GM10266 (cell line): ENCODE results near the gene DOCK1.

Experiments used
- DNase-seq: peaks from one replicate; pipeline ENCODE4 v3.0.0; 2012; ENCODE audit errors: extremely low spot score
- CTCF ChIP-seq: IDR thresholded peaks from 2 replicates; pipeline ENCODE4 v1.5.1; 2012; ENCODE audit warnings: mild to moderate bottlenecking, low read depth; ENCODE audit not compliant: control insufficient read depth, insufficient read depth; ENCODE audit errors: missing control alignments

Gene DOCK1

DNA sequence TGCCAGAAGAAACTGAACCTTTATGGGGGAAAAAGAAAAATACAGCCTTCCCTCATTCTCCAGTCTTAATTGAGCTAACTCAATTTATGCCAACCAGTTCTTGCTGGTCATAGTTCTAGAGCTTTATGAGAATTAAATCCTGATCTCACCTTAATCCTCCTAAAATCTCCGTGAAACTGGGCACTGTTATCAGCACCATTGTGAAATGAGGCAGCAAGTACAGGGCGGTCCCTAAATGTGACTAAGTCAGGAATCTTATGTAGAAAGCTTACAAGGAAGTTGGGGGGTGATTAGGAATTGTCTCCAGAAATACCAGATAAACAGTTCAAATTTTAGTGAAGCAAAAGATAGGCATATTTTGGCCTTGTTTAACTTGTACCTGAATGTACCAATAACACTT is 301.9 kb downstream of the DOCK1 start:
- DNase-seq = no peak

DNA sequence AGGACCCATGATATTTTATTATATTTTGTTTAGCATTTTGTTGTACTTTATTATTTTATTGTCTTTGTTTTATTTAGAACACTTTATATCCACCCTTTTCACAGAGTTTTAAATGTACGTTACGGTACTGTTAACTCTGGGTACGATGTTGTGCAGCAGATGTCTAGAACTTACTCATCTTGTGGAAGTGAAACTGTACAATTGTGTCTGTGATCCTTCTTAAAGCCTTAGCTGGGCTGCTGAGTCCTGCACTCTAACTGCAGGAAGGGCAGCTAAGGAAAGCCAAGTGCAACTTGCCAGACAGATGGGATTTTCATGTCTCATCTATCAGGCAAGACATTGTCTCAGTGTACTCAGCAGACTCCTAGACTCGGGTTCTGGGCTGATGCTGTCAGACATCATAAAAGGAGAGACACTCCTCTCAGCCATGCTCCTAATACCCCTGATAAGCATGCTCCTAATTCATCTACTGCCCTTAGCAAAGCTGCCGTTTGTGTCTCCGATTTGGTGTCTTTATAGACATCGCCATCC is 305.8 kb downstream of the DOCK1 start:
- TF ChIP-seq CTCF = no peak
- DNase-seq = no peak

More for the DNA sequence above, 301.9 kb downstream of the DOCK1 start:
- TF ChIP-seq CTCF = no peak

DNA sequence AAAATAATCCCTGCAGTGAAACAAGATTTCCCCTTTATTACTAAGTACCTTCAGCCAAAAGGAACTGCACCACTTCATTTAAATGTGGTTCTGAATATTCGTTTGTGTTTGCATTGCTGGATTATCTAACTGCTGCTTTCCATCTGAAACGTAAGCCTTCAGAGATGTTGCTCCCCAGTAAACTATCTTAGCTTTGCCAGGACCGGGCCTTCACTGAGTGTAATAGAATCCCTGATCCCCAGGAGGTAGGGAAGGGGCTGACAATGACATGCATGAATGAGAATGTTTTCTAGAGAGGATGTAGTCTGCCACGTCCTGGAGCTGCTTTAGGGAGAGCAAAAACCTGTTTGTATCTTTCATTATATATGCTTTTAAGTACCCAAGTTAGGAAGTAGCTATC is 310.6 kb downstream of the DOCK1 start:
- no peak for TF ChIP-seq CTCF
- no peak for DNase-seq

DNA sequence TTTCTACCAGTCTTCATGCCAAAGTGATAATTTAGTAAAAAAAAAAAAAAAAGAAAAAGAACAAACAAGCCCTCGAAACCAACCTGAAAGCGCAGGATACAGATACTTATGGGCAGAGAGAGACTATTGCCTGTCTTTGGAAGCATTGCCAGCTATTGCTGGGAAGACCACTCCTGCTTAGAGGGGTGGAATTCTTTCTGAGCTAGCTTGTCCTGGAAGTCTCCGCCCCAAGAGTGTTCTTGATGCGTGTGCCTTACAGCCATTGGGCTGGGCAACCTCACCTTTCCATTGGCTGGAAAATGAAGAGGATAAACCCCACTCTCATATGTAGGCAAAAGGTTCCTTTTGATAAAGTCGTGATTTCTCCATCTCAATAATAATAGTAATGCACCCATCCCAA is 311.0 kb downstream of the DOCK1 start:
- no peak for DNase-seq
- no peak for TF ChIP-seq CTCF

GRCh38 chr10:127216786-127217185 is 311.6 kb downstream of the DOCK1 start:
- DNase-seq = no peak
- no peak for TF ChIP-seq CTCF

GRCh38 chr10:127218658-127219057 is 313.4 kb downstream of the DOCK1 start:
- no peak for TF ChIP-seq CTCF
- no peak for DNase-seq

GRCh38 chr10:127221281-127221680 is 316.1 kb downstream of the DOCK1 start:
- TF ChIP-seq CTCF = no peak
- DNase-seq = no peak
